Hematopoietic multipotent progenitor cell (in vitro differentiated cells): Measurements from ENCODE around the gene MGAT5B. TPM values are rescaled to one million over a fixed set of nuclear protein-coding genes. Genes with fewer than 3 reads are reported as not detected.
A peak's percentile ranks its signal among the peaks of the same experiment; 100 is the strongest.

Source experiments
- DNase-seq, 3 donors: peaks; one replicate each; pipeline ENCODE4 v3.0.0-alpha.2; 2011 to 2015; ENCODE audit warnings: low read depth in 2 of 3, low spot score in 2 of 3
- total RNA-seq: library from RNA; depleted of rRNA; stranded (reverse); fragments of >200 nt; gene quantifications from one replicate; pipeline ENCODE4 v1.2.3, GENCODE V29; 2012

Gene MGAT5B
- total RNA-seq, 1 donor, result 0.27 TPM

GRCh38 chr17:76901542-76902197 lies 33.5 kb downstream of the MGAT5B start:
- no peak for DNase-seq

- DNase-seq, result no peak
Measured at GRCh38 chr17:76902476-76902875, 34.3 kb downstream of the MGAT5B start.

GRCh38 chr17:76903631-76904030 lies 35.4 kb downstream of the MGAT5B start:
- no peak for DNase-seq

GRCh38 chr17:76904116-76904515 lies 35.9 kb downstream of the MGAT5B start:
- DNase-seq, result no peak

- DNase-seq, result no peak
Measured at GRCh38 chr17:76905036-76905435, 36.8 kb downstream of the MGAT5B start.

GRCh38 chr17:76905836-76906235 lies 37.6 kb downstream of the MGAT5B start:
- DNase-seq, result no peak

GRCh38 chr17:76906463-76906862 lies 38.3 kb downstream of the MGAT5B start:
- no peak for DNase-seq

- no peak for DNase-seq
Measured at GRCh38 chr17:76907352-76907751, 39.1 kb downstream of the MGAT5B start.

- DNase-seq, result peak in 2 of 3 donors; percentile 42 to 69
Measured at GRCh38 chr17:76909971-76910760, 42.0 kb downstream of the MGAT5B start.

- no peak for DNase-seq
Measured at GRCh38 chr17:76911299-76912017, 43.3 kb downstream of the MGAT5B start.

GRCh38 chr17:76912421-76913164 lies 44.4 kb downstream of the MGAT5B start:
- DNase-seq, result no peak

GRCh38 chr17:76914937-76915336 lies 46.7 kb downstream of the MGAT5B start:
- no peak for DNase-seq

- no peak for DNase-seq
Measured at GRCh38 chr17:76915840-76916510, 47.8 kb downstream of the MGAT5B start.

GRCh38 chr17:76917829-76918228 lies 49.6 kb downstream of the MGAT5B start:
- DNase-seq, result no peak

- DNase-seq, result no peak
Measured at GRCh38 chr17:76918811-76919210, 50.6 kb downstream of the MGAT5B start.

- no peak for DNase-seq
Measured at GRCh38 chr17:76920364-76921139, 52.3 kb downstream of the MGAT5B start.

- no peak for DNase-seq
Measured at GRCh38 chr17:76921340-76922036, 53.3 kb downstream of the MGAT5B start.

GRCh38 chr17:76922084-76922483 lies 53.9 kb downstream of the MGAT5B start:
- no peak for DNase-seq

- DNase-seq, result no peak
Measured at GRCh38 chr17:76922967-76923366, 54.8 kb downstream of the MGAT5B start.
